HEK293 (cell line): ENCODE results near the gene TIMM9.

Source experiments
- IKZF3 ChIP-seq: fragments of 450-650 bp; IDR thresholded peaks from 2 replicates; pipeline ENCODE4 v1.5.0; 2018; ENCODE audit warnings: missing biosample characterization, mild to moderate bottlenecking, missing genetic modification characterization, moderate library complexity
- KLF10 ChIP-seq: fragments of 450-650 bp; IDR thresholded peaks from 2 replicates; pipeline ENCODE4 v1.5.1; 2018; ENCODE audit warnings: missing biosample characterization, mild to moderate bottlenecking, missing genetic modification characterization
- KLF9 ChIP-seq: fragments of 450-650 bp; formaldehyde crosslinking; IDR thresholded peaks from 2 replicates; pipeline ENCODE4 v1.5.1; 2016; ENCODE audit warnings: missing biosample characterization, missing genetic modification characterization, low read depth
- MZF1 ChIP-seq: fragments of 450-650 bp; formaldehyde crosslinking; IDR thresholded peaks from 2 replicates; pipeline ENCODE4 v1.5.1; 2017; ENCODE audit warnings: missing biosample characterization, missing genetic modification characterization, borderline replicate concordance
- REPIN1 ChIP-seq: fragments of 450-650 bp; formaldehyde crosslinking; IDR thresholded peaks from 2 replicates; pipeline ENCODE4 v1.5.1; 2017; ENCODE audit warnings: missing biosample characterization, missing genetic modification characterization, low read depth
- SETDB1 ChIP-seq: IDR thresholded peaks from one replicate; pipeline ENCODE4 v1.6.1; 2017; ENCODE audit warnings: mild to moderate bottlenecking, low read length, moderate library complexity, mixed read lengths; ENCODE audit not compliant: insufficient read length
- SP3 ChIP-seq: fragments of 450-650 bp; formaldehyde crosslinking; IDR thresholded peaks from 2 replicates; pipeline ENCODE4 v1.5.1; 2016; ENCODE audit warnings: missing biosample characterization, missing genetic modification characterization
- ZBTB17 ChIP-seq: fragments of 450-650 bp; formaldehyde crosslinking; IDR thresholded peaks from 2 replicates; pipeline ENCODE4 v1.5.1; 2016; ENCODE audit warnings: missing biosample characterization, missing genetic modification characterization
- ZBTB48 ChIP-seq: fragments of 450-650 bp; formaldehyde crosslinking; IDR thresholded peaks from 2 replicates; pipeline ENCODE4 v1.5.1; 2016; ENCODE audit warnings: missing biosample characterization, missing genetic modification characterization
- ZFP37 ChIP-seq: fragments of 450-650 bp; formaldehyde crosslinking; IDR thresholded peaks from 2 replicates; pipeline ENCODE4 v1.5.1; 2016; ENCODE audit warnings: missing biosample characterization, missing genetic modification characterization
- ZNF10 ChIP-seq: fragments of 450-650 bp; formaldehyde crosslinking; IDR thresholded peaks from 2 replicates; pipeline ENCODE4 v1.5.1; 2017; ENCODE audit warnings: missing biosample characterization, missing genetic modification characterization
- ZNF211 ChIP-seq: fragments of 450-650 bp; formaldehyde crosslinking; IDR thresholded peaks from 2 replicates; pipeline ENCODE4 v1.5.1; 2016; ENCODE audit warnings: low read depth, missing biosample characterization, missing genetic modification characterization
- ZNF248 ChIP-seq: fragments of 450-650 bp; formaldehyde crosslinking; IDR thresholded peaks from 2 replicates; pipeline ENCODE4 v1.5.1; 2017; ENCODE audit warnings: missing biosample characterization, missing genetic modification characterization
- ZNF341 ChIP-seq: fragments of 450-650 bp; formaldehyde crosslinking; IDR thresholded peaks from 2 replicates; pipeline ENCODE4; 2016; ENCODE audit warnings: low read depth, missing biosample characterization, missing genetic modification characterization
- ZNF366 ChIP-seq: fragments of 450-650 bp; formaldehyde crosslinking; conservative IDR thresholded peaks from 2 replicates; pipeline ENCODE4 v1.5.1; 2016; ENCODE audit warnings: missing biosample characterization, missing genetic modification characterization
- ZNF501 ChIP-seq: fragments of 450-650 bp; formaldehyde crosslinking; IDR thresholded peaks from 2 replicates; pipeline ENCODE4 v1.5.1; 2016; ENCODE audit warnings: missing biosample characterization, missing genetic modification characterization
- ZNF629 ChIP-seq: fragments of 450-650 bp; formaldehyde crosslinking; IDR thresholded peaks from 2 replicates; pipeline ENCODE4 v1.5.1; 2017; ENCODE audit warnings: missing biosample characterization, missing genetic modification characterization
- ZSCAN23 ChIP-seq: fragments of 450-650 bp; formaldehyde crosslinking; IDR thresholded peaks from 2 replicates; pipeline ENCODE4 v1.5.1; 2016; ENCODE audit warnings: missing biosample characterization, missing genetic modification characterization
- ZSCAN30 ChIP-seq: fragments of 450-650 bp; IDR thresholded peaks from 2 replicates; pipeline ENCODE4 v1.5.1; 2018; ENCODE audit warnings: missing biosample characterization, mild to moderate bottlenecking, missing genetic modification characterization, moderate library complexity
- TF ChIP-seq, protein P1 (sequence below): fragments of 450-650 bp; formaldehyde crosslinking; IDR thresholded peaks from 2 replicates; pipeline ENCODE4 v1.5.1; 2016; ENCODE audit warnings: missing biosample characterization, missing genetic modification characterization
- TF ChIP-seq, protein P2 (sequence below): fragments of 450-650 bp; formaldehyde crosslinking; IDR thresholded peaks from 2 replicates; pipeline ENCODE4 v1.5.1; 2017; ENCODE audit warnings: missing biosample characterization, missing genetic modification characterization
- TF ChIP-seq, protein P3 (sequence below): fragments of 450-650 bp; formaldehyde crosslinking; IDR thresholded peaks from 2 replicates; pipeline ENCODE4 v1.5.1; 2016; ENCODE audit warnings: missing biosample characterization, missing genetic modification characterization, borderline replicate concordance
- TF ChIP-seq, protein P4 (sequence below): fragments of 450-650 bp; formaldehyde crosslinking; IDR thresholded peaks from 2 replicates; pipeline ENCODE4 v1.5.1; 2016; ENCODE audit warnings: missing biosample characterization, missing genetic modification characterization
- TF ChIP-seq, protein P5 (sequence below): fragments of 450-650 bp; formaldehyde crosslinking; IDR thresholded peaks from 2 replicates; pipeline ENCODE4 v1.5.1; 2017; ENCODE audit warnings: missing biosample characterization, missing genetic modification characterization
- TF ChIP-seq, protein P6 (sequence below): IDR thresholded peaks from 2 replicates; pipeline ENCODE4 v1.6.1; 2011; ENCODE audit warnings: mild to moderate bottlenecking, low read depth, low read length, borderline replicate concordance
- TF ChIP-seq, protein P7 (sequence below): fragments of 450-650 bp; formaldehyde crosslinking; conservative IDR thresholded peaks from 2 replicates; pipeline ENCODE4 v1.5.1; 2016; ENCODE audit warnings: low read depth, missing biosample characterization, missing genetic modification characterization

Gene TIMM9

DNA sequence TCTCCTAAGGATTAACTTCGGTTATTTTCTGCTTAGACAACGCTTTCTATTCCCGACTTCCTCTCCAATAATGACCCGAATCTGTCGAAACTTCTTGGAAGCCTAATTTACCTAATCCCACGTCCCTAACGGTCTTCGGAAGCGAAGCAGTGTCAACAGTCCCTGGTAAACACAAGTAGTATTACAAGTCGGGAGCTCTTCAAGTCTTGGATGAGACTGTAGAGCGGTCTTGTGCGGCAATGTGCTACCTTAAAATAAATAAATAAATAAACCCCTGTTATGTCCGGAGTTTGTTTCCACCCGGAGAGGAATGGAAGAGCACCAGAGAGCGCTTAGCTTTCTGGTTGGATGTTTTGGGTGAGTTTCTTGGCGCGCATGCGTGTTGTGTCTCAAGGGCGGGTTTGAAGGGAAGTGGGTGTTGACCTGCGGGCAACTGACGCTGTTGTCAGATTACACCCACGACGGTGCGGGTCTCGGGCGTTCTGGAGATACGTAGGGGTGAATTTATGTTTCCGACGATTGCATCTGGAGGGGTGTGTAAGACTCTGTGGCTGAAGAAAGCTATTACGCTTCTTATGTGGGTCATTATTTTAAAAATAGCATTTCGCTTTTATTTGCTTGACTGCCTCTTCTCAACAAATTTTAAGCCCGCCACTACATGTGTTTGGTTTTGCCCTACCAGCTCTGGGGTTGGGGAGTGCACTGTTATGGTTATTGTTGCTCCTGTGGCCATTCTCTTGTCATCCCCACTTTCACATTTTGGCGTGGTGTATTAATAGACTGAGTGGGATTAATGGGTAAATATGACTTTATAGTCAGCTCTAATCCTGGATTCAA lies at the start of gene TIMM9, which contains the start of gene KIAA0586 (continued):
- TF ChIP-seq, protein P1, sequence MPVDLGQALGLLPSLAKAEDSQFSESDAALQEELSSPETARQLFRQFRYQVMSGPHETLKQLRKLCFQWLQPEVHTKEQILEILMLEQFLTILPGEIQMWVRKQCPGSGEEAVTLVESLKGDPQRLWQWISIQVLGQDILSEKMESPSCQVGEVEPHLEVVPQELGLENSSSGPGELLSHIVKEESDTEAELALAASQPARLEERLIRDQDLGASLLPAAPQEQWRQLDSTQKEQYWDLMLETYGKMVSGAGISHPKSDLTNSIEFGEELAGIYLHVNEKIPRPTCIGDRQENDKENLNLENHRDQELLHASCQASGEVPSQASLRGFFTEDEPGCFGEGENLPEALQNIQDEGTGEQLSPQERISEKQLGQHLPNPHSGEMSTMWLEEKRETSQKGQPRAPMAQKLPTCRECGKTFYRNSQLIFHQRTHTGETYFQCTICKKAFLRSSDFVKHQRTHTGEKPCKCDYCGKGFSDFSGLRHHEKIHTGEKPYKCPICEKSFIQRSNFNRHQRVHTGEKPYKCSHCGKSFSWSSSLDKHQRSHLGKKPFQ = peak; percentile 91
- TF ChIP-seq, protein P2, sequence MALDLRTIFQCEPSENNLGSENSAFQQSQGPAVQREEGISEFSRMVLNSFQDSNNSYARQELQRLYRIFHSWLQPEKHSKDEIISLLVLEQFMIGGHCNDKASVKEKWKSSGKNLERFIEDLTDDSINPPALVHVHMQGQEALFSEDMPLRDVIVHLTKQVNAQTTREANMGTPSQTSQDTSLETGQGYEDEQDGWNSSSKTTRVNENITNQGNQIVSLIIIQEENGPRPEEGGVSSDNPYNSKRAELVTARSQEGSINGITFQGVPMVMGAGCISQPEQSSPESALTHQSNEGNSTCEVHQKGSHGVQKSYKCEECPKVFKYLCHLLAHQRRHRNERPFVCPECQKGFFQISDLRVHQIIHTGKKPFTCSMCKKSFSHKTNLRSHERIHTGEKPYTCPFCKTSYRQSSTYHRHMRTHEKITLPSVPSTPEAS (tag by site-specific recombination) = peak; percentile 30; the same call in 1 of the 2 replicates
- TF ChIP-seq, protein P3, sequence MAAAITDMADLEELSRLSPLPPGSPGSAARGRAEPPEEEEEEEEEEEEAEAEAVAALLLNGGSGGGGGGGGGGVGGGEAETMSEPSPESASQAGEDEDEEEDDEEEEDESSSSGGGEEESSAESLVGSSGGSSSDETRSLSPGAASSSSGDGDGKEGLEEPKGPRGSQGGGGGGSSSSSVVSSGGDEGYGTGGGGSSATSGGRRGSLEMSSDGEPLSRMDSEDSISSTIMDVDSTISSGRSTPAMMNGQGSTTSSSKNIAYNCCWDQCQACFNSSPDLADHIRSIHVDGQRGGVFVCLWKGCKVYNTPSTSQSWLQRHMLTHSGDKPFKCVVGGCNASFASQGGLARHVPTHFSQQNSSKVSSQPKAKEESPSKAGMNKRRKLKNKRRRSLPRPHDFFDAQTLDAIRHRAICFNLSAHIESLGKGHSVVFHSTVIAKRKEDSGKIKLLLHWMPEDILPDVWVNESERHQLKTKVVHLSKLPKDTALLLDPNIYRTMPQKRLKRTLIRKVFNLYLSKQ (tag by site-specific recombination) = no peak
- TF ChIP-seq, protein P4, sequence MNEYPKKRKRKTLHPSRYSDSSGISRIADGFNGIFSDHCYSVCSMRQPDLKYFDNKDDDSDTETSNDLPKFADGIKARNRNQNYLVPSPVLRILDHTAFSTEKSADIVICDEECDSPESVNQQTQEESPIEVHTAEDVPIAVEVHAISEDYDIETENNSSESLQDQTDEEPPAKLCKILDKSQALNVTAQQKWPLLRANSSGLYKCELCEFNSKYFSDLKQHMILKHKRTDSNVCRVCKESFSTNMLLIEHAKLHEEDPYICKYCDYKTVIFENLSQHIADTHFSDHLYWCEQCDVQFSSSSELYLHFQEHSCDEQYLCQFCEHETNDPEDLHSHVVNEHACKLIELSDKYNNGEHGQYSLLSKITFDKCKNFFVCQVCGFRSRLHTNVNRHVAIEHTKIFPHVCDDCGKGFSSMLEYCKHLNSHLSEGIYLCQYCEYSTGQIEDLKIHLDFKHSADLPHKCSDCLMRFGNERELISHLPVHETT (tag by site-specific recombination) = peak; percentile 78; the same call in 1 of the 2 replicates
- TF ChIP-seq SP3 (tag by site-specific recombination) (peak; percentile 68), ZFP37 (tag by site-specific recombination) (0 out of 2 replicates have a peak, but pooled peaks have one; percentile 53), ZNF10 (tag by site-specific recombination) (no peak), ZNF248 (tag by site-specific recombination) (no peak), ZSCAN30 (tag by site-specific recombination) (peak; percentile 81), SETDB1 (peak; percentile 82), REPIN1 (tag by site-specific recombination) (peak; percentile 7; the same call in 1 of the 2 replicates), MZF1 (tag by site-specific recombination) (0 out of 2 replicates have a peak, but pooled peaks have one; percentile 27), ZBTB17 (tag by site-specific recombination) (peak; percentile 56), ZNF629 (peak; percentile 65), IKZF3 (tag by site-specific recombination) (no peak), ZNF211 (tag by site-specific recombination) (no peak), ZNF366 (no peak), ZSCAN23 (tag by site-specific recombination) (peak; percentile 24; the same call in 1 of the 2 replicates), KLF9 (tag by site-specific recombination) (peak; percentile 74; the same call in 1 of the 2 replicates), KLF10 (peak; percentile 57), ZNF341 (tag by site-specific recombination) (peak; percentile 82), ZNF501 (tag by site-specific recombination) (no peak; the same call in 1 of the 2 replicates), ZBTB48 (tag by site-specific recombination) (peak; percentile 92)
- TF ChIP-seq, protein P5, sequence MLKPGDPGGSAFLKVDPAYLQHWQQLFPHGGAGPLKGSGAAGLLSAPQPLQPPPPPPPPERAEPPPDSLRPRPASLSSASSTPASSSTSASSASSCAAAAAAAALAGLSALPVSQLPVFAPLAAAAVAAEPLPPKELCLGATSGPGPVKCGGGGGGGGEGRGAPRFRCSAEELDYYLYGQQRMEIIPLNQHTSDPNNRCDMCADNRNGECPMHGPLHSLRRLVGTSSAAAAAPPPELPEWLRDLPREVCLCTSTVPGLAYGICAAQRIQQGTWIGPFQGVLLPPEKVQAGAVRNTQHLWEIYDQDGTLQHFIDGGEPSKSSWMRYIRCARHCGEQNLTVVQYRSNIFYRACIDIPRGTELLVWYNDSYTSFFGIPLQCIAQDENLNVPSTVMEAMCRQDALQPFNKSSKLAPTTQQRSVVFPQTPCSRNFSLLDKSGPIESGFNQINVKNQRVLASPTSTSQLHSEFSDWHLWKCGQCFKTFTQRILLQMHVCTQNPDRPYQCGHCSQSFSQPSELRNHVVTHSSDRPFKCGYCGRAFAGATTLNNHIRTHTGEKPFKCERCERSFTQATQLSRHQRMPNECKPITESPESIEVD = no peak
- TF ChIP-seq, protein P6, sequence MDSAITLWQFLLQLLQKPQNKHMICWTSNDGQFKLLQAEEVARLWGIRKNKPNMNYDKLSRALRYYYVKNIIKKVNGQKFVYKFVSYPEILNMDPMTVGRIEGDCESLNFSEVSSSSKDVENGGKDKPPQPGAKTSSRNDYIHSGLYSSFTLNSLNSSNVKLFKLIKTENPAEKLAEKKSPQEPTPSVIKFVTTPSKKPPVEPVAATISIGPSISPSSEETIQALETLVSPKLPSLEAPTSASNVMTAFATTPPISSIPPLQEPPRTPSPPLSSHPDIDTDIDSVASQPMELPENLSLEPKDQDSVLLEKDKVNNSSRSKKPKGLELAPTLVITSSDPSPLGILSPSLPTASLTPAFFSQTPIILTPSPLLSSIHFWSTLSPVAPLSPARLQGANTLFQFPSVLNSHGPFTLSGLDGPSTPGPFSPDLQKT = no peak
- TF ChIP-seq, protein P7, sequence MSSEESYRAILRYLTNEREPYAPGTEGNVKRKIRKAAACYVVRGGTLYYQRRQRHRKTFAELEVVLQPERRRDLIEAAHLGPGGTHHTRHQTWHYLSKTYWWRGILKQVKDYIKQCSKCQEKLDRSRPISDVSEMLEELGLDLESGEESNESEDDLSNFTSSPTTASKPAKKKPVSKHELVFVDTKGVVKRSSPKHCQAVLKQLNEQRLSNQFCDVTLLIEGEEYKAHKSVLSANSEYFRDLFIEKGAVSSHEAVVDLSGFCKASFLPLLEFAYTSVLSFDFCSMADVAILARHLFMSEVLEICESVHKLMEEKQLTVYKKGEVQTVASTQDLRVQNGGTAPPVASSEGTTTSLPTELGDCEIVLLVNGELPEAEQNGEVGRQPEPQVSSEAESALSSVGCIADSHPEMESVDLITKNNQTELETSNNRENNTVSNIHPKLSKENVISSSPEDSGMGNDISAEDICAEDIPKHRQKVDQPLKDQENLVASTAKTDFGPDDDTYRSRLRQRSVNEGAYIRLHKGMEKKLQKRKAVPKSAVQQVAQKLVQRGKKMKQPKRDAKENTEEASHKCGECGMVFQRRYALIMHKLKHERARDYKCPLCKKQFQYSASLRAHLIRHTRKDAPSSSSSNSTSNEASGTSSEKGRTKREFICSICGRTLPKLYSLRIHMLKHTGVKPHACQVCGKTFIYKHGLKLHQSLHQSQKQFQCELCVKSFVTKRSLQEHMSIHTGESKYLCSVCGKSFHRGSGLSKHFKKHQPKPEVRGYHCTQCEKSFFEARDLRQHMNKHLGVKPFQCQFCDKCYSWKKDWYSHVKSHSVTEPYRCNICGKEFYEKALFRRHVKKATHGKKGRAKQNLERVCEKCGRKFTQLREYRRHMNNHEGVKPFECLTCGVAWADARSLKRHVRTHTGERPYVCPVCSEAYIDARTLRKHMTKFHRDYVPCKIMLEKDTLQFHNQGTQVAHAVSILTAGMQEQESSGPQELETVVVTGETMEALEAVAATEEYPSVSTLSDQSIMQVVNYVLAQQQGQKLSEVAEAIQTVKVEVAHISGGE (tag by site-specific recombination) = peak; percentile 99
